IMR-90 (cell line): Measurements from ENCODE around the gene SLC9C2. TPM values are rescaled to one million over a fixed set of nuclear protein-coding genes. Genes with fewer than 3 reads are reported as not detected.

Experiments used
- ATAC-seq: fragments of 200-7000 bp; cut with Tn5 transposase; 2 replicates; pipeline ENCODE4 v1.9.1; 2020; ENCODE audit warnings: low read depth, mild to moderate bottlenecking, moderate library complexity
- BruUV-seq: library from RNA; stranded (reverse); fragments of 400-500 nt; replicated peaks from 2 replicates; lab custom pipeline; 2021; lab: Mats Ljungman, UMichigan
- CTCF ChIA-PET: fragments of 300-600 bp; formaldehyde crosslinking; extraction: SDS; loops from one replicate; lab custom pipeline; 2021; ENCODE audit warnings: antibody characterized with exemption; lab: Yijun Ruan, JAX
- POLR2A ChIA-PET: fragments of 300-600 bp; sonication (Branson Sonifier 250); formaldehyde crosslinking; loops from one replicate; lab custom pipeline; 2022; ENCODE audit warnings: antibody characterized with exemption; ENCODE audit not compliant: unreplicated experiment; lab: Charles Lee
- DNase-seq: peaks from one replicate; pipeline ENCODE4 v3.0.0; 2013
- H2AFZ ChIP-seq: replicated peaks from 2 replicates; pipeline ENCODE3; 2013; ENCODE audit warnings: low read length, mild to moderate bottlenecking; ENCODE audit not compliant: poor library complexity
- H2AK5ac ChIP-seq: 2 replicates; pipeline ENCODE4 v1.6.1; 2013; ENCODE audit warnings: low read depth, low read length, inconsistent platforms
- H2AK9ac ChIP-seq: replicated peaks from 2 replicates; pipeline ENCODE3; 2013; ENCODE audit warnings: mild to moderate bottlenecking, low read depth, low read length, moderate library complexity; ENCODE audit not compliant: poor library complexity
- H2BK120ac ChIP-seq: 2 replicates; pipeline ENCODE4 v1.6.1; 2013; ENCODE audit warnings: low read depth, low read length, inconsistent platforms
- H2BK15ac ChIP-seq: 3 replicates; pipeline ENCODE4 v1.6.1; 2013; ENCODE audit warnings: low read depth, low read length, inconsistent platforms
- H2BK20ac ChIP-seq: 2 replicates; pipeline ENCODE4 v1.6.1; 2013; ENCODE audit warnings: low read depth, mild to moderate bottlenecking, inconsistent platforms, low read length, moderate library complexity
- H2BK5ac ChIP-seq: 2 replicates; pipeline ENCODE4 v1.6.1; 2013; ENCODE audit warnings: mild to moderate bottlenecking, low read depth, low read length, inconsistent platforms; ENCODE audit not compliant: poor library complexity, severe bottlenecking
- H3K14ac ChIP-seq: replicated peaks from 2 replicates; pipeline ENCODE4 v1.6.1; 2013; ENCODE audit warnings: low read depth, low read length, inconsistent platforms
- H3K18ac ChIP-seq: 2 replicates; pipeline ENCODE4 v1.6.1; 2013; ENCODE audit warnings: low read depth, low read length, control low read depth
- H3K23ac ChIP-seq: 2 replicates; pipeline ENCODE4 v1.6.1; 2013; ENCODE audit warnings: low read depth, low read length, inconsistent platforms
- H3K27ac ChIP-seq: 2 replicates; pipeline ENCODE4 v1.5.1; 2013; ENCODE audit warnings: mild to moderate bottlenecking, control low read depth, low read length; ENCODE audit not compliant: insufficient read depth
- H3K27me3 ChIP-seq: 2 replicates; pipeline ENCODE4 v1.6.1; 2013; ENCODE audit warnings: low read length; ENCODE audit not compliant: control insufficient read depth, insufficient read depth
- H3K36me3 ChIP-seq: 2 replicates; pipeline ENCODE4 v1.6.1; 2013; ENCODE audit warnings: low read length, mixed read lengths; ENCODE audit not compliant: control insufficient read depth, insufficient read depth
- H3K4ac ChIP-seq: 2 replicates; pipeline ENCODE4 v1.6.1; 2013; ENCODE audit warnings: low read depth, low read length, inconsistent platforms
- H3K4me1 ChIP-seq: 2 replicates; pipeline ENCODE4 v1.6.1; 2013; ENCODE audit warnings: low read length, mixed read lengths; ENCODE audit not compliant: control insufficient read depth, insufficient read depth
- H3K4me2 ChIP-seq: 2 replicates; pipeline ENCODE4 v1.6.1; 2013; ENCODE audit warnings: low read depth, mild to moderate bottlenecking, control low read depth, low read length, moderate library complexity
- H3K4me3 ChIP-seq: 2 replicates; pipeline ENCODE4 v1.5.1; 2013; ENCODE audit warnings: low read depth, mild to moderate bottlenecking, control low read depth, low read length, moderate library complexity; ENCODE audit not compliant: insufficient read depth
- H3K56ac ChIP-seq: 2 replicates; pipeline ENCODE4 v1.6.1; 2013; ENCODE audit warnings: low read length, inconsistent platforms; ENCODE audit not compliant: insufficient read depth; ENCODE audit errors: extremely low read depth
- H3K79me1 ChIP-seq, 2 experiments: 2 replicates each; pipeline ENCODE4 v1.6.1; 2013; ENCODE audit warnings: low read length in 2 of 2, inconsistent platforms in 1 of 2, low read depth in 1 of 2
- H3K9ac ChIP-seq: 2 replicates; pipeline ENCODE4 v1.6.1; 2013; ENCODE audit warnings: low read depth, low read length, control low read depth
- H3K9me1 ChIP-seq: 2 replicates; pipeline ENCODE4 v1.6.1; 2013; ENCODE audit warnings: low read length, inconsistent platforms; ENCODE audit not compliant: insufficient read depth
- H3K9me3 ChIP-seq: 2 replicates; pipeline ENCODE4 v1.6.1; 2013; ENCODE audit warnings: low read length; ENCODE audit not compliant: control insufficient read depth, insufficient read depth
- H4K20me1 ChIP-seq: 2 replicates; pipeline ENCODE4 v1.6.1; 2013; ENCODE audit warnings: low read length, inconsistent platforms; ENCODE audit not compliant: insufficient read depth
- H4K5ac ChIP-seq: 2 replicates; pipeline ENCODE4 v1.6.1; 2013; ENCODE audit warnings: mild to moderate bottlenecking, low read depth, low read length, control low read depth
- H4K8ac ChIP-seq, 2 experiments: 2 replicates each; pipeline ENCODE4 v1.6.1; 2013; ENCODE audit warnings: low read depth in 2 of 2, low read length in 2 of 2, control low read depth in 1 of 2, inconsistent platforms in 1 of 2
- H4K91ac ChIP-seq: 2 replicates; pipeline ENCODE4 v1.6.1; 2013; ENCODE audit warnings: low read depth, low read length, inconsistent platforms; ENCODE audit not compliant: insufficient read depth
- CEBPB ChIP-seq: IDR thresholded peaks from 2 replicates; pipeline ENCODE4 v1.6.1; 2012; ENCODE audit warnings: low read depth, low read length, improper control_type of control experiment
- FOS ChIP-seq: fragments of 150-350 bp; IDR thresholded peaks from 2 replicates; pipeline ENCODE4 v1.6.1; 2016; ENCODE audit warnings: low read depth, low read length
- NFE2L2 ChIP-seq: fragments of 150-350 bp; IDR thresholded peaks from 2 replicates; pipeline ENCODE4 v1.6.1; 2016; ENCODE audit warnings: low read depth, mild to moderate bottlenecking, low read length
- POLR2A ChIP-seq: IDR thresholded peaks from 2 replicates; pipeline ENCODE4 v1.6.1; 2012; ENCODE audit warnings: mild to moderate bottlenecking, low read depth, low read length
- RAD21 ChIP-seq: IDR thresholded peaks from 2 replicates; pipeline ENCODE4 v1.6.1; 2012; ENCODE audit warnings: low read length, improper control_type of control experiment
- RCOR1 ChIP-seq: IDR thresholded peaks from 2 replicates; pipeline ENCODE4 v1.6.1; 2012; ENCODE audit warnings: mild to moderate bottlenecking, low read length, improper control_type of control experiment; ENCODE audit not compliant: insufficient replicate concordance
- RFX5 ChIP-seq: IDR thresholded peaks from 2 replicates; pipeline ENCODE4 v1.8.0; 2012; ENCODE audit warnings: low read depth, mild to moderate bottlenecking, low read length, moderate library complexity
- USF2 ChIP-seq: fragments of 150-350 bp; IDR thresholded peaks from 2 replicates; pipeline ENCODE4 v1.6.1; 2017; ENCODE audit warnings: mild to moderate bottlenecking, antibody characterized with exemption, low read length, low read depth
- WGBS, 2 experiments: methylation state at CpG; one replicate each; pipeline versions ENCODE4 v1.1.5 to v1.1.7; 2013; ENCODE audit warnings: missing lambda C conversion rate in 2 of 2; ENCODE audit not compliant: insufficient read length in 1 of 2; ENCODE audit errors: extremely low coverage in 2 of 2; 5-methylcytosine and 5-hydroxymethylcytosine counted together
- dilution Hi-C: fragments of 300-500 bp; cut with HindIII; formaldehyde crosslinking; loops from one replicate; pipeline ENCODE4 v1.14.3; 2018; ENCODE audit warnings: low sequenced_read_pairs; ENCODE audit not compliant: unreplicated experiment
- in situ Hi-C: fragments of 300-500 bp; cut with MboI; formaldehyde crosslinking; loops from 3 replicates; pipeline ENCODE4 v1.14.3; 2019; ENCODE audit warnings: low sequenced_read_pairs, inconsistent platforms, mixed read lengths
- intact Hi-C: fragments of 100-400 bp; cut with micrococcal nuclease; formaldehyde crosslinking; loops from 2 replicates; pipeline ENCODE4 v1.10.0; 2022
- polyA plus RNA-seq, 3 experiments: library from polyadenylated mRNA; depleted of rRNA; stranded (reverse); fragments of >200 nt; gene quantifications; 2 replicates each; pipeline ENCODE4 v1.2.3, GENCODE V29; 2012; ENCODE audit warnings: low replicate concordance in 1 of 3
- total RNA-seq: library from RNA; depleted of rRNA; stranded (reverse); fragments of >200 nt; gene quantifications from 2 replicates; pipeline ENCODE4 v1.2.3, GENCODE V29; 2012
- TF ChIP-seq, protein P1 (sequence below): fragments of 150-350 bp; IDR thresholded peaks from 2 replicates; pipeline ENCODE4 v1.6.1; 2016; ENCODE audit warnings: low read depth, mild to moderate bottlenecking, low read length, moderate library complexity, borderline replicate concordance

Gene SLC9C2
- total and polyA plus RNA-seq, 2 of the 4 experiments (the other 2 are of a cell fraction) = not detected

DNA sequence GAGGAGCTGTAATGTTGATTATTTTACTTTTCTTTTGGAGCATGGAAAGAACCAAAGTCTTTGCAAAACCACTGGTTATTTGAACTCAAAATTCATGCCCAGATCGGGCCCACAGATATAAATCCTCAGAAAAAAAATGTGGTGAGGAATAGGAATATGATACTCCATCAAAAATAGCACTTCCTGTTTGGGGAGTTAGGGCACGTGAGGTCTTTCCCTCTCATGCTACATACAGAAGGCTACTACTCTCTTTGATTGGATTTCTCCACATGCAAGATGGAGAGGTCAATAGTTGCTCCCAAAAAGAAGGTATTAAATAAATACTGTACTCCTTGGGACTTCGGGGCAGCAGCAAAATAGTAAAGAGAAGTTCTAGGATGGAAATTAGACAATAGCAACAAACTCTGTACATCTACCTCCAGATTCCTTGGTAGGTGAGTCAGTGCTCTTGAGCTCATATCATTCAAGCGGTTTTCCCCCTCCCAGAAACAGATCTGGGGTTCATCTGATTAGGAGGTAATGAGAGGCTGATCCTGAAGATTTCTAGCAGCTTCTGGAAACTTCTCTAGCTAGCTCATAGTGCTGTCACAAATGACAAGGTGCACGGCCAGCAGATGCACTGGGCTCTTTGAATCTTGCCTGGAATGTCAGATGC, 47.1 kb downstream of the SLC9C2 start:
- H3K27me3 ChIP-seq = no peaks in the 10 kb centered on the region
- no peaks in the 10 kb centered on the region for H3K79me1 ChIP-seq
- H3K18ac ChIP-seq = no peak overlapping the region
- H2AFZ ChIP-seq = no peak overlapping the region
- DNase-seq = no peak
- ChIA-PET CTCF (no interaction called here), POLR2A (no interaction called here)
- dilution Hi-C loops (no loop called here), intact Hi-C loops (no loop called here), in situ Hi-C loops (no loop called here)
- H3K56ac ChIP-seq = no peak overlapping the region
- H3K4ac ChIP-seq = no peak overlapping the region
- no peaks in the 10 kb centered on the region for H3K9me1 ChIP-seq
- H4K20me1 ChIP-seq = no peaks in the 10 kb centered on the region
- ATAC-seq = no peak
- H2BK15ac ChIP-seq = no peak overlapping the region
- H3K23ac ChIP-seq = no peak overlapping the region
- no peak overlapping the region for H3K4me3 ChIP-seq
- BruUV-seq = no TSS peak
- H4K5ac ChIP-seq = no peak overlapping the region
- no peak overlapping the region for H2AK9ac ChIP-seq
- no peak overlapping the region for H2BK5ac ChIP-seq
- no peak overlapping the region for H4K8ac ChIP-seq
- H3K9ac ChIP-seq = no peak overlapping the region
- H3K4me2 ChIP-seq = no peak overlapping the region
- WGBS, 2 experiments = no CpG with 5 or more reads among the region's 5 CpGs
- no peak overlapping the region for H2BK120ac ChIP-seq
- no peaks in the 10 kb centered on the region for H3K36me3 ChIP-seq
- no peak for TF ChIP-seq USF2
- TF ChIP-seq RFX5 = no peak
- TF ChIP-seq NFE2L2 = no peak
- no peak for TF ChIP-seq CEBPB
- TF ChIP-seq, protein P1, sequence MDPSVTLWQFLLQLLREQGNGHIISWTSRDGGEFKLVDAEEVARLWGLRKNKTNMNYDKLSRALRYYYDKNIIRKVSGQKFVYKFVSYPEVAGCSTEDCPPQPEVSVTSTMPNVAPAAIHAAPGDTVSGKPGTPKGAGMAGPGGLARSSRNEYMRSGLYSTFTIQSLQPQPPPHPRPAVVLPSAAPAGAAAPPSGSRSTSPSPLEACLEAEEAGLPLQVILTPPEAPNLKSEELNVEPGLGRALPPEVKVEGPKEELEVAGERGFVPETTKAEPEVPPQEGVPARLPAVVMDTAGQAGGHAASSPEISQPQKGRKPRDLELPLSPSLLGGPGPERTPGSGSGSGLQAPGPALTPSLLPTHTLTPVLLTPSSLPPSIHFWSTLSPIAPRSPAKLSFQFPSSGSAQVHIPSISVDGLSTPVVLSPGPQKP = no peak
- TF ChIP-seq FOS = no peak
- TF ChIP-seq POLR2A = no peak
- TF ChIP-seq RCOR1 = no peak
- no peak for TF ChIP-seq RAD21
- H3K27ac ChIP-seq = no peak overlapping the region
- H3K9me3 ChIP-seq = no peaks in the 10 kb centered on the region
- no peak overlapping the region for H2AK5ac ChIP-seq
- H2BK20ac ChIP-seq = no peak overlapping the region
- no peak overlapping the region for H4K91ac ChIP-seq
- no peaks in the 10 kb centered on the region for H3K4me1 ChIP-seq
- H3K14ac ChIP-seq = no peak overlapping the region
